Gastrocnemius medialis (tissue), 4 donors: ENCODE measurements around the gene APBB2. TPM values are rescaled to one million over a fixed set of nuclear protein-coding genes. Genes with fewer than 3 reads are reported as not detected.

Experiments
- ATAC-seq, 2 donors: fragments of 150-250 bp; one replicate each; pipeline ENCODE4 v1.9.1; 2016
- DNase-seq, 2 donors: peaks; one replicate each; pipeline ENCODE4 v3.0.0-alpha.2; 2019
- H3K27ac ChIP-seq, 4 donors: fragments of 200-600 bp; sonication (generic); 1 replicate in 1 of 4; 2 replicates in 3 of 4; pipeline ENCODE4 v1.5.1; 2016 to 2018; ENCODE audit warnings: mild to moderate bottlenecking in 2 of 4, moderate library complexity in 1 of 4
- H3K27me3 ChIP-seq, 3 donors: fragments of 200-600 bp; sonication (generic) in 2 of 3; 1 replicate in 1 of 3; 2 replicates in 2 of 3; pipeline versions ENCODE4 v1.5.1 to v1.6.0; 2016 to 2019; ENCODE audit warnings: mild to moderate bottlenecking in 1 of 3, moderate library complexity in 1 of 3
- H3K36me3 ChIP-seq, 2 donors: fragments of 200-600 bp; sonication (generic) in 1 of 2; one replicate each; pipeline ENCODE4 v1.5.1; 2017 to 2018
- H3K4me1 ChIP-seq, 2 donors: fragments of 200-600 bp; sonication (generic) in 1 of 2; one replicate each; pipeline ENCODE4 v1.5.1; 2016 to 2017; ENCODE audit warnings: mild to moderate bottlenecking in 2 of 2
- H3K4me3 ChIP-seq, 4 donors: fragments of 200-600 bp; sonication (generic) in 3 of 4; 1 replicate in 1 of 4; 2 replicates in 3 of 4; pipeline ENCODE4 v1.5.1; 2016 to 2019; ENCODE audit warnings: mild to moderate bottlenecking in 2 of 4
- H3K9me3 ChIP-seq, 3 donors: fragments of 200-600 bp; sonication (generic) in 2 of 3; 1 replicate in 1 of 3; 2 replicates in 2 of 3; pipeline ENCODE4 v1.5.1; 2016 to 2019
- CTCF ChIP-seq, 5 experiments: fragments of 450-650 bp in 3 of 5; fragments of 200-600 bp in 2 of 5; sonication (generic) in 2 of 5; IDR thresholded peaks in 4 of 5; conservative IDR thresholded peaks in 1 of 5; 1 replicate in 4 of 5; 2 replicates in 1 of 5; pipeline ENCODE4 v1.5.1; 2016 to 2019; ENCODE audit warnings: antibody characterized with exemption in 5 of 5, mild to moderate bottlenecking in 3 of 5, moderate library complexity in 3 of 5
- POLR2A ChIP-seq, 2 donors: fragments of 450-650 bp; IDR thresholded peaks; one replicate each; pipeline ENCODE4 v1.6.1; 2017; ENCODE audit warnings: antibody characterized with exemption in 2 of 2, mild to moderate bottlenecking in 2 of 2, moderate library complexity in 2 of 2
- in situ Hi-C, 4 donors: fragments of 200-750 bp; cut with MboI; loops; one replicate each; pipeline versions ENCODE4 v1.15.0 to v1.8.0; 2017; ENCODE audit warnings: low sequenced_read_pairs in 4 of 4
- intact Hi-C: fragments of 100-400 bp; cut with DNase I; formaldehyde crosslinking; loops from one replicate; pipeline ENCODE4 v1.15.1; 2023; ENCODE audit warnings: low total_unique reads
- total RNA-seq, 4 donors: library from RNA; depleted of rRNA; stranded (reverse); fragments of >200 nt; gene quantifications; one replicate each; pipeline versions ENCODE4 v1.1.0 to v1.2.3, GENCODE V29; 2016

The APBB2 gene
- total RNA-seq, 4 donors from 2014 or later: 14.3 to 20.5 (median 14.5) TPM

GRCh38 chr4:41199788-41200187, 14.6 kb downstream of the APBB2 start:
- intact Hi-C loops (no loop called here), in situ Hi-C loops (no loop called here)
- no peak for TF ChIP-seq POLR2A (IDR thresholded peaks at IDR 0.05)
- TF ChIP-seq CTCF (IDR thresholded peaks at IDR 0.05 in 4 of 5, conservative IDR thresholded peaks at IDR 0.05 in 1 of 5): no peak
- DNase-seq (no peak), ATAC-seq (no peak)
- H3K36me3 ChIP-seq: no peaks in the 10 kb centered on the region
- no peak overlapping the region for H3K27ac ChIP-seq
- no peaks in the 10 kb centered on the region for H3K9me3 ChIP-seq
- H3K4me3 ChIP-seq: no peak overlapping the region
- no peaks in the 10 kb centered on the region for H3K27me3 ChIP-seq
- peaks cover 25 to 28% of the 10 kb centered on the region in 2 donors for H3K4me1 ChIP-seq

- H3K27me3 ChIP-seq: no peaks in the 10 kb centered on the region
- ATAC-seq (no peak), DNase-seq (no peak)
- in situ Hi-C loops (no loop called here), intact Hi-C loops (no loop called here)
- no peak for TF ChIP-seq POLR2A (IDR thresholded peaks at IDR 0.05)
- TF ChIP-seq CTCF (IDR thresholded peaks at IDR 0.05 in 4 of 5, conservative IDR thresholded peaks at IDR 0.05 in 1 of 5): no peak
- no peak overlapping the region for H3K4me3 ChIP-seq
- H3K27ac ChIP-seq: no peak overlapping the region
- no peaks in the 10 kb centered on the region for H3K36me3 ChIP-seq
- no peaks in the 10 kb centered on the region for H3K9me3 ChIP-seq
- H3K4me1 ChIP-seq: peaks cover 17 to 18% of the 10 kb centered on the region in 2 donors
These were observed 16.3 kb downstream of the APBB2 start for GRCh38 chr4:41197996-41198395.

- ATAC-seq (no peak), DNase-seq (no peak)
- Histone ChIP-seq H3K4me3 (no peak overlapping the region), H3K9me3 (no peaks in the 10 kb centered on the region), H3K27me3 (no peaks in the 10 kb centered on the region), H3K36me3 (no peaks in the 10 kb centered on the region), H3K27ac (no peak overlapping the region), H3K4me1 (peaks cover 16 to 18% of the 10 kb centered on the region in 2 donors)
- TF ChIP-seq CTCF (IDR thresholded peaks at IDR 0.05 in 4 of 5, conservative IDR thresholded peaks at IDR 0.05 in 1 of 5): no peak
- no peak for TF ChIP-seq POLR2A (IDR thresholded peaks at IDR 0.05)
- in situ Hi-C loops (no loop called here), intact Hi-C loops (no loop called here)
These were observed 16.8 kb downstream of the APBB2 start for GRCh38 chr4:41197495-41197894.

GRCh38 chr4:41196633-41197332, 17.6 kb downstream of the APBB2 start:
- intact Hi-C loops (no loop called here), in situ Hi-C loops (no loop called here)
- Histone ChIP-seq H3K36me3 (no peaks in the 10 kb centered on the region), H3K27me3 (no peaks in the 10 kb centered on the region), H3K4me3 (no peak overlapping the region), H3K9me3 (no peaks in the 10 kb centered on the region), H3K27ac (no peak overlapping the region), H3K4me1 (peaks cover 11 to 18% of the 10 kb centered on the region in 2 donors)
- TF ChIP-seq CTCF (IDR thresholded peaks at IDR 0.05 in 4 of 5, conservative IDR thresholded peaks at IDR 0.05 in 1 of 5): no peak
- no peak for TF ChIP-seq POLR2A (IDR thresholded peaks at IDR 0.05)
- no peak for ATAC-seq
- no peak for DNase-seq

GRCh38 chr4:41192136-41192535, 22.2 kb downstream of the APBB2 start:
- H3K36me3 ChIP-seq: no peaks in the 10 kb centered on the region
- H3K27ac ChIP-seq: no peak overlapping the region
- H3K4me3 ChIP-seq: no peak overlapping the region
- no peaks in the 10 kb centered on the region for H3K27me3 ChIP-seq
- ATAC-seq (no peak), DNase-seq (no peak)
- TF ChIP-seq CTCF (IDR thresholded peaks at IDR 0.05 in 4 of 5, conservative IDR thresholded peaks at IDR 0.05 in 1 of 5) (no peak), POLR2A (IDR thresholded peaks at IDR 0.05) (no peak)
- H3K4me1 ChIP-seq: peaks cover 0 to 10% of the 10 kb centered on the region in 2 donors
- H3K9me3 ChIP-seq: no peaks in the 10 kb centered on the region
- in situ Hi-C loops (no loop called here), intact Hi-C loops (no loop called here)
